H9 (cell line): Measurements from ENCODE around the gene ZNF587. TPM values are rescaled to one million over a fixed set of nuclear protein-coding genes. Genes with fewer than 3 reads are reported as not detected.
"Not testable (repeated sequence)": the region's sequence is repeated elsewhere in the genome, so short reads cannot be mapped to it uniquely, and the experiment has no call there.

Source experiments
- DNase-seq: peaks from one replicate; pipeline ENCODE4 v3.0.0-alpha.2; 2017
- H2AFZ ChIP-seq: one replicate; pipeline ENCODE4 v1.6.1; 2013; ENCODE audit warnings: mild to moderate bottlenecking, low read length, control low read depth, moderate library complexity
- H2AK5ac ChIP-seq: 2 replicates; pipeline ENCODE4 v1.6.1; 2013; ENCODE audit warnings: low read length, control low read depth, mixed read lengths; ENCODE audit not compliant: insufficient read length
- H2BK120ac ChIP-seq: one replicate; pipeline ENCODE4 v1.6.1; 2013; ENCODE audit warnings: low read depth, mild to moderate bottlenecking, low read length, control low read depth, inconsistent platforms; ENCODE audit not compliant: poor library complexity, severe bottlenecking
- H2BK12ac ChIP-seq: 2 replicates; pipeline ENCODE4 v1.6.1; 2013; ENCODE audit warnings: low read length, control low read depth, mixed read lengths, low read depth; ENCODE audit not compliant: insufficient read length
- H2BK15ac ChIP-seq: 2 replicates; pipeline ENCODE4 v1.6.1; 2013; ENCODE audit warnings: low read depth, low read length, control low read depth
- H2BK20ac ChIP-seq: one replicate; pipeline ENCODE4 v1.6.1; 2013; ENCODE audit warnings: low read depth, mild to moderate bottlenecking, low read length, control low read depth, inconsistent platforms; ENCODE audit not compliant: poor library complexity, severe bottlenecking
- H2BK5ac ChIP-seq: 2 replicates; pipeline ENCODE4 v1.6.1; 2013; ENCODE audit warnings: low read length, control low read depth, mixed read lengths; ENCODE audit not compliant: insufficient read length
- H3K14ac ChIP-seq: 2 replicates; pipeline ENCODE4 v1.6.1; 2013; ENCODE audit warnings: low read length, control low read depth; ENCODE audit not compliant: insufficient read depth
- H3K18ac ChIP-seq: 2 replicates; pipeline ENCODE4 v1.6.1; 2013; ENCODE audit warnings: low read depth, mild to moderate bottlenecking, mixed read lengths, low read length, control low read depth; ENCODE audit not compliant: insufficient read length
- H3K23ac ChIP-seq: 2 replicates; pipeline ENCODE4 v1.6.1; 2013; ENCODE audit warnings: low read length, control low read depth, mixed read lengths, low read depth; ENCODE audit not compliant: insufficient read length
- H3K23me2 ChIP-seq: 2 replicates; pipeline ENCODE4 v1.6.1; 2013; ENCODE audit warnings: low read depth, mild to moderate bottlenecking, mixed read lengths, low read length, control low read depth; ENCODE audit not compliant: insufficient read length, poor library complexity, severe bottlenecking
- H3K27ac ChIP-seq: 2 replicates; pipeline ENCODE4 v1.5.1; 2013; ENCODE audit warnings: low read length, control low read depth, mixed read lengths, low read depth; ENCODE audit not compliant: insufficient read length
- H3K27me3 ChIP-seq: 2 replicates; pipeline ENCODE4 v1.6.1; 2013; ENCODE audit warnings: low read length, control low read depth, inconsistent platforms; ENCODE audit not compliant: insufficient read depth
- H3K4ac ChIP-seq: 2 replicates; pipeline ENCODE4 v1.6.1; 2013; ENCODE audit warnings: low read depth, mild to moderate bottlenecking, control low read depth, inconsistent platforms, low read length, moderate library complexity
- H3K4me1 ChIP-seq: 2 replicates; pipeline ENCODE4 v1.6.1; 2013; ENCODE audit warnings: low read length, control low read depth, inconsistent platforms; ENCODE audit not compliant: insufficient read depth
- H3K4me2 ChIP-seq: 2 replicates; pipeline ENCODE4 v1.6.1; 2013; ENCODE audit warnings: low read length, control low read depth, mixed read lengths; ENCODE audit not compliant: insufficient read length, insufficient read depth
- H3K56ac ChIP-seq: 2 replicates; pipeline ENCODE4 v1.6.1; 2013; ENCODE audit warnings: low read depth, mild to moderate bottlenecking, mixed read lengths, low read length, control low read depth; ENCODE audit not compliant: insufficient read length
- H3K79me1 ChIP-seq: 2 replicates; pipeline ENCODE4 v1.6.1; 2013; ENCODE audit warnings: low read depth, mild to moderate bottlenecking, moderate library complexity, low read length, control low read depth, inconsistent platforms; ENCODE audit not compliant: insufficient read depth, poor library complexity, severe bottlenecking
- H3K79me2 ChIP-seq: 2 replicates; pipeline ENCODE4 v1.6.1; 2013; ENCODE audit warnings: low read length, control low read depth, inconsistent platforms; ENCODE audit not compliant: insufficient read depth
- H3K9ac ChIP-seq: 2 replicates; pipeline ENCODE4 v1.6.1; 2013; ENCODE audit warnings: low read length, control low read depth, mixed read lengths; ENCODE audit not compliant: insufficient read length; ENCODE audit errors: extremely low read depth
- H3K9me3 ChIP-seq: one replicate; pipeline ENCODE4 v1.6.1; 2013; ENCODE audit warnings: low read depth, low read length, inconsistent platforms; ENCODE audit not compliant: control insufficient read depth
- H3T11ph ChIP-seq: one replicate; pipeline ENCODE4 v1.6.1; 2013; ENCODE audit warnings: mild to moderate bottlenecking, low read length, control low read depth, inconsistent platforms
- H4K20me1 ChIP-seq: one replicate; pipeline ENCODE4 v1.6.1; 2013; ENCODE audit not compliant: control insufficient read depth, insufficient read length, insufficient read depth
- H4K5ac ChIP-seq: 2 replicates; pipeline ENCODE4 v1.6.1; 2013; ENCODE audit warnings: low read depth, mild to moderate bottlenecking, mixed read lengths, low read length, control low read depth; ENCODE audit not compliant: insufficient read length
- H4K8ac ChIP-seq: replicated peaks from 2 replicates; pipeline ENCODE4 v1.6.1; 2013; ENCODE audit warnings: low read length, control low read depth, mixed read lengths, low read depth; ENCODE audit not compliant: insufficient read length
- H4K91ac ChIP-seq: 2 replicates; pipeline ENCODE4 v1.6.1; 2013; ENCODE audit warnings: low read depth, mild to moderate bottlenecking, moderate library complexity, mixed read lengths, low read length, control low read depth; ENCODE audit not compliant: insufficient read length
- H3K27ac Mint-ChIP-seq, 3 experiments: 2 replicates in 2 of 3; 3 replicates in 1 of 3; pipeline ENCODE4 v1.8.0; 2020 to 2021; ENCODE audit warnings: mixed read lengths in 3 of 3, mild to moderate bottlenecking in 1 of 3, moderate library complexity in 1 of 3
- H3K27me3 Mint-ChIP-seq: 2 replicates; pipeline ENCODE4 v1.8.0; 2021; ENCODE audit warnings: low read depth, mild to moderate bottlenecking, moderate library complexity, mixed read lengths
- H3K36me3 Mint-ChIP-seq, 3 experiments: 2 replicates in 2 of 3; 3 replicates in 1 of 3; pipeline ENCODE4 v1.8.0; 2020 to 2021; ENCODE audit warnings: low read depth in 3 of 3, mixed read lengths in 3 of 3; ENCODE audit not compliant: insufficient read depth in 1 of 3
- H3K4me1 Mint-ChIP-seq, 2 experiments: 2 replicates each; pipeline ENCODE4 v1.8.0; 2020; ENCODE audit warnings: mixed read lengths in 2 of 2
- H3K4me3 Mint-ChIP-seq, 2 experiments: 2 replicates in 1 of 2; 3 replicates in 1 of 2; pipeline ENCODE4 v1.8.0; 2020 to 2021; ENCODE audit warnings: mild to moderate bottlenecking in 2 of 2, mixed read lengths in 2 of 2, moderate library complexity in 1 of 2
- H3K9me3 Mint-ChIP-seq, 2 experiments: 2 replicates in 1 of 2; 3 replicates in 1 of 2; pipeline ENCODE4 v1.8.0; 2020; ENCODE audit warnings: mild to moderate bottlenecking in 2 of 2, mixed read lengths in 2 of 2, moderate library complexity in 1 of 2
- WGBS: extraction: QIAGEN DNeasy Blood & Tissue Kit; methylation state at CpG from one replicate; pipeline ENCODE4 v1.1.7; 2013; ENCODE audit warnings: missing lambda C conversion rate, low lambda C conversion rate, mixed read lengths; ENCODE audit not compliant: insufficient read length; ENCODE audit errors: extremely low coverage; 5-methylcytosine and 5-hydroxymethylcytosine counted together
- total RNA-seq: library from RNA; stranded (reverse); gene quantifications from 2 replicates; pipeline ENCODE4 v1.2.1, GENCODE V29; 2021

Gene ZNF587
- total RNA-seq, 1 experiment from 2014 or later, result 40.0 TPM

DNA sequence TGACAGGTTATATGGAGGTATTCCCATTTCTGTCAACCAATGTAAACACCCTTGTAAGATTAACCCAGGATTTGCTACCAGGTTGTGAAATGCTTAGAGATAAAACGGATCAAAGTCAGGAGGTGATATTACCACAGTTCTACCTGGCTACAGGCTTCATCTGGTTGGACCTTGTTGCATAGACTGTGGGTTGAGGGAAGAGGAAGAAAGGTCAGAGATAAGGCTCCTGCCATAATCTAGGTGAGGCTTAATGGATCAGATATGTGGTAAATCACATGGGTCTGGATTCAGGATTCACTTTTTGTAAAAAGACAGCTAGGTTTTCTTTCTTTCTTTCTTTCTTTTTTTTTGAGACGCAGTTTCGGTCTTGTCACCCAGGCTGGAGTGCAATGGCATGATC lies 28.2 kb upstream of the ZNF587 start:
- not testable (repeated sequence) for H3K18ac ChIP-seq, H4K5ac ChIP-seq, H3K14ac ChIP-seq, H3K79me1 ChIP-seq, H3K4me1 ChIP-seq, H2AFZ ChIP-seq, H3K4me3 Mint-ChIP-seq, DNase-seq, H4K91ac ChIP-seq, H3T11ph ChIP-seq, H2BK15ac ChIP-seq, H3K4ac ChIP-seq, H3K4me2 ChIP-seq, H2BK5ac ChIP-seq, H3K23ac ChIP-seq, H3K56ac ChIP-seq, H2BK12ac ChIP-seq, H3K27ac Mint-ChIP-seq, H2AK5ac ChIP-seq, H4K8ac ChIP-seq, H2BK120ac ChIP-seq, H4K20me1 ChIP-seq, H3K9me3 ChIP-seq, H2BK20ac ChIP-seq, H3K23me2 ChIP-seq, H3K9me3 Mint-ChIP-seq, H3K27me3 Mint-ChIP-seq, H3K27me3 ChIP-seq, H3K27ac ChIP-seq, H3K9ac ChIP-seq
- peaks cover 10 to 58% (median 41%) of the 10 kb centered on the region in 3 experiments for H3K36me3 Mint-ChIP-seq
- no CpG with 5 or more reads among the region's 3 CpGs for WGBS
- peaks cover 42% of the 10 kb centered on the region for H3K79me2 ChIP-seq
- H3K4me1 Mint-ChIP-seq, result peaks cover 44% of the 10 kb centered on the region in 2 experiments

DNA sequence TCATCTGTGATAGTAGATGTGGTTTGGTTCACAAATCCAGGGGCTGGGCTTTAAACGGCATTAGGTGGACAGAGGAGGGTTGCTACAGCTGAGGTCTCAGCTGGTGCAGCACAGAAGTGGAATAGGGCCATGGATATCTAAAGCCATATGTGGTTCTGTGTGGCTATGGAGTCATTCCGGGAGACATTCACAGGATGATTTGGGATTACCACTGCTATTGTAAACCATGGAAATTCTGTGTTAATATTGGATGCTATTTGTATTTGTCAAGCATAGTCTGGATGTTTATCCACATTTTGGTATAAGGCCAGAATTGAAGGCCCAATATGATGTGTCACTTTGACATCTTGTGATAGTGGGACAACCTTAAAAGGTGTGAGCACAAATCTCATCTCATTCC lies 26.5 kb upstream of the ZNF587 start:
- WGBS, result no CpG with 5 or more reads among the region's 2 CpGs
- H3K79me2 ChIP-seq, result peaks cover 43% of the 10 kb centered on the region
- H3K4ac ChIP-seq, H4K5ac ChIP-seq, H3K23me2 ChIP-seq, H2BK5ac ChIP-seq, H2BK12ac ChIP-seq, H3K18ac ChIP-seq, H2AFZ ChIP-seq, H4K91ac ChIP-seq, H3K9me3 Mint-ChIP-seq, H4K8ac ChIP-seq, H3K9me3 ChIP-seq, H2AK5ac ChIP-seq, H2BK120ac ChIP-seq, H3K4me1 ChIP-seq, DNase-seq, H3K9ac ChIP-seq, H3K27me3 ChIP-seq, H3K79me1 ChIP-seq, H3K4me3 Mint-ChIP-seq, H3K23ac ChIP-seq, H2BK20ac ChIP-seq, H3K27ac ChIP-seq, H3K27ac Mint-ChIP-seq, H3K27me3 Mint-ChIP-seq, H3T11ph ChIP-seq, H4K20me1 ChIP-seq, H3K56ac ChIP-seq, H3K4me2 ChIP-seq, H2BK15ac ChIP-seq, H3K14ac ChIP-seq: not testable (repeated sequence)
- Mint-ChIP-seq H3K36me3 (peaks cover 15 to 66% (median 51%) of the 10 kb centered on the region in 3 experiments), H3K4me1 (peaks cover 40 to 41% of the 10 kb centered on the region in 2 experiments)
